ENCODE data around the gene KMT2A.

DNA sequence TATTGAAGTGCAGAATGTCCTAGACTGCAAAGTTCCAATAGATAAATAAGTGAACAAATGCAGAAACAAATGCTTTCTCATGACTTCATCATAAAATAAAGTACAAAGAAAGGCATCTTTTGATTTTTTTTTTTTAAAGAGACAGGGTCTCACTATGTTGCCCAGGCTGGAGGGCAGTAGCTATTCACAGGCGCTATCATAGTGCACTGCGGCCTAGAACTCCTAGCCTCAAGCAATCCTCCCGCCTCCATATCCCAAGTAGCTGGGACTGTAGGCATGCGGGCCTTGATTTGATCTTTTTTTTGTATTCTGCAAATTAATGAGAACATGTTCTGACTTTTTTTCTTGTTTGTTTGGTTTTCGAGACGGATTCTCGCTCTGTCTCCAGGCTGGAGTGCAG is 138.3 kb downstream of the KMT2A start:
- TF ChIP-seq, protein P1, sequence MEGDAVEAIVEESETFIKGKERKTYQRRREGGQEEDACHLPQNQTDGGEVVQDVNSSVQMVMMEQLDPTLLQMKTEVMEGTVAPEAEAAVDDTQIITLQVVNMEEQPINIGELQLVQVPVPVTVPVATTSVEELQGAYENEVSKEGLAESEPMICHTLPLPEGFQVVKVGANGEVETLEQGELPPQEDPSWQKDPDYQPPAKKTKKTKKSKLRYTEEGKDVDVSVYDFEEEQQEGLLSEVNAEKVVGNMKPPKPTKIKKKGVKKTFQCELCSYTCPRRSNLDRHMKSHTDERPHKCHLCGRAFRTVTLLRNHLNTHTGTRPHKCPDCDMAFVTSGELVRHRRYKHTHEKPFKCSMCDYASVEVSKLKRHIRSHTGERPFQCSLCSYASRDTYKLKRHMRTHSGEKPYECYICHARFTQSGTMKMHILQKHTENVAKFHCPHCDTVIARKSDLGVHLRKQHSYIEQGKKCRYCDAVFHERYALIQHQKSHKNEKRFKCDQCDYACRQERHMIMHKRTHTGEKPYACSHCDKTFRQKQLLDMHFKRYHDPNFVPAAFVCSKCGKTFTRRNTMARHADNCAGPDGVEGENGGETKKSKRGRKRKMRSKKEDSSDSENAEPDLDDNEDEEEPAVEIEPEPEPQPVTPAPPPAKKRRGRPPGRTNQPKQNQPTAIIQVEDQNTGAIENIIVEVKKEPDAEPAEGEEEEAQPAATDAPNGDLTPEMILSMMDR (conservative IDR thresholded peaks at IDR 0.05; ENCODE audit: low read depth, low read length) = no peak
- TF ChIP-seq EZH2 (IDR thresholded peaks at IDR 0.05; ENCODE audit: borderline replicate concordance, low read depth, low read length, poor library complexity, severe bottlenecking) = no peak

All from A673 (cell line).